ENCODE data around the gene CACNG1.

DNA sequence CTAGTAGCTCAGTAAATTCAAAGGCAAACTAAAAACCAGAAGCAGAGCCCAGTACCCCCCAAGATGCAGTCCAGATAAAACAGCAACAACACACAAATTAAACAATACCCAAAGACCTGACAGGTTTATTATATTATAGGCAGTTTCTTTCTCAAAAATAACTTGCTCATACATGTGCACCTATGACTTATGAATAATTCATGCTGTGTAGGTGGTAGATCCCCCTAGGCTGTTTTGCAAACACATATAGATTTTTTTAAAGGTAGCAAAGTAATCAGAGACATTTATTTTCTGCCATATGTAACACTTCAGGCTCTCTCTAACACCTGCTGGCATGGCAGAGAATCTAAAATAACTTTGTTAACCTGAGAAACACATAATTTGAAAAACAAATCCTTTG is 27.2 kb downstream of the CACNG1 start:
- TF ChIP-seq, protein P1, sequence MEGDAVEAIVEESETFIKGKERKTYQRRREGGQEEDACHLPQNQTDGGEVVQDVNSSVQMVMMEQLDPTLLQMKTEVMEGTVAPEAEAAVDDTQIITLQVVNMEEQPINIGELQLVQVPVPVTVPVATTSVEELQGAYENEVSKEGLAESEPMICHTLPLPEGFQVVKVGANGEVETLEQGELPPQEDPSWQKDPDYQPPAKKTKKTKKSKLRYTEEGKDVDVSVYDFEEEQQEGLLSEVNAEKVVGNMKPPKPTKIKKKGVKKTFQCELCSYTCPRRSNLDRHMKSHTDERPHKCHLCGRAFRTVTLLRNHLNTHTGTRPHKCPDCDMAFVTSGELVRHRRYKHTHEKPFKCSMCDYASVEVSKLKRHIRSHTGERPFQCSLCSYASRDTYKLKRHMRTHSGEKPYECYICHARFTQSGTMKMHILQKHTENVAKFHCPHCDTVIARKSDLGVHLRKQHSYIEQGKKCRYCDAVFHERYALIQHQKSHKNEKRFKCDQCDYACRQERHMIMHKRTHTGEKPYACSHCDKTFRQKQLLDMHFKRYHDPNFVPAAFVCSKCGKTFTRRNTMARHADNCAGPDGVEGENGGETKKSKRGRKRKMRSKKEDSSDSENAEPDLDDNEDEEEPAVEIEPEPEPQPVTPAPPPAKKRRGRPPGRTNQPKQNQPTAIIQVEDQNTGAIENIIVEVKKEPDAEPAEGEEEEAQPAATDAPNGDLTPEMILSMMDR (IDR thresholded peaks at IDR 0.05; ENCODE audit: borderline replicate concordance, extremely low read depth, low read length, poor library complexity, severe bottlenecking) = no peak
- no peak for TF ChIP-seq EZH2 (IDR thresholded peaks at IDR 0.05; ENCODE audit: borderline replicate concordance, low read depth, low read length, severe bottlenecking)
